Activated CD8-positive, alpha-beta T cell treated with anti-CD3 and anti-CD28 coated beads for 36 hours (primary cell): ENCODE data around the gene OR5I1. TPM values are rescaled to one million over a fixed set of nuclear protein-coding genes. Genes with fewer than 3 reads are reported as not detected.

Experiments
- ATAC-seq: fragments of 200-7000 bp; cut with Tn5 transposase; one replicate; pipeline ENCODE4 v1.10.0; 2021; ENCODE audit warnings: mild to moderate bottlenecking, moderate library complexity
- CTCF ChIA-PET: fragments of 350-600 bp; sonication (Branson Sonifier 250); formaldehyde crosslinking; loops from one replicate; lab custom pipeline; 2021; ENCODE audit warnings: antibody characterized with exemption; lab: Charles Lee
- POLR2A ChIA-PET: fragments of 350-600 bp; sonication (Branson Sonifier 250); formaldehyde crosslinking; loops from one replicate; lab custom pipeline; 2021; ENCODE audit warnings: antibody characterized with exemption; lab: Charles Lee
- DNase-seq: peaks from one replicate; pipeline ENCODE4 v3.0.0-alpha.2; 2020
- H3K27ac Mint-ChIP-seq: one replicate; pipeline ENCODE4 v1.8.0; 2021; ENCODE audit warnings: mild to moderate bottlenecking, mixed read lengths
- H3K27me3 Mint-ChIP-seq: one replicate; pipeline ENCODE4 v1.8.0; 2021; ENCODE audit warnings: mixed read lengths
- H3K36me3 Mint-ChIP-seq: one replicate; pipeline ENCODE4 v1.8.0; 2021; ENCODE audit warnings: low read depth, mixed read lengths
- H3K4me1 Mint-ChIP-seq: one replicate; pipeline ENCODE4 v1.8.0; 2021; ENCODE audit warnings: low read depth, mixed read lengths
- H3K4me3 Mint-ChIP-seq: one replicate; pipeline ENCODE4 v1.8.0; 2021; ENCODE audit warnings: mild to moderate bottlenecking, moderate library complexity, mixed read lengths
- H3K9me3 Mint-ChIP-seq: one replicate; pipeline ENCODE4 v1.8.0; 2021; ENCODE audit warnings: mixed read lengths
- intact Hi-C: fragments of 100-400 bp; cut with micrococcal nuclease; formaldehyde crosslinking; loops from one replicate; pipeline ENCODE4 v1.10.0; 2022
- total RNA-seq, 2 experiments: library from RNA; stranded (reverse); gene quantifications; one replicate each; pipeline ENCODE4 v1.2.3, GENCODE V29; 2021
- TF ChIP-seq, protein P1 (sequence below): fragments of 200-600 bp; IDR thresholded peaks from one replicate; pipeline ENCODE4 v1.8.0; 2022; ENCODE audit warnings: antibody characterized with exemption, mild to moderate bottlenecking

Gene OR5I1
- not detected for total RNA-seq

DNA sequence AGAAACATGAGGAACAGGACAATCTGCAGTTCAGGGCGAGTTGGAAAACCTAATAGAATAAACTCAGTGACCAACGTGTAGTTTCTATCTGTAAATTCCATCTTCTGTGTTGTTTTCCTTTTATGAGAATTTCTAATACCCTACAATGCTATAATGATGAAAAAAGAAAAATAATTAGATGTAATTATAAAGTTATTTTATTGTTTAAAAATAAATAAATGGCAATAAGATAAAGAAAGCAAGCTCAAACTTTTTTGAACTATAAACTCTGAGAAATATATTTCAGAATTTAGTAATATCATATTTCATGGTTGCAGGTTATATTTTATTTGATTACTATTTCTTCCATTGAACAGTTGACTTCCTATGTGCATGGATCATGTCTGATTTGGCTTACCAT, at the start of gene OR5I1:
Gene OR5I1 (minus strand): TSS at position 101 of the 400 bp plus-strand sequence. CDS start 0 bp downstream, at position 101.
- no peaks in the 10 kb centered on the region for H3K36me3 Mint-ChIP-seq
- no peak for ATAC-seq
- POLR2A ChIA-PET = no interaction called here
- H3K4me3 Mint-ChIP-seq = no peak within 1 kb of the TSS
- peaks cover 11% of the 10 kb centered on the region for H3K9me3 Mint-ChIP-seq
- TF ChIP-seq, protein P1, sequence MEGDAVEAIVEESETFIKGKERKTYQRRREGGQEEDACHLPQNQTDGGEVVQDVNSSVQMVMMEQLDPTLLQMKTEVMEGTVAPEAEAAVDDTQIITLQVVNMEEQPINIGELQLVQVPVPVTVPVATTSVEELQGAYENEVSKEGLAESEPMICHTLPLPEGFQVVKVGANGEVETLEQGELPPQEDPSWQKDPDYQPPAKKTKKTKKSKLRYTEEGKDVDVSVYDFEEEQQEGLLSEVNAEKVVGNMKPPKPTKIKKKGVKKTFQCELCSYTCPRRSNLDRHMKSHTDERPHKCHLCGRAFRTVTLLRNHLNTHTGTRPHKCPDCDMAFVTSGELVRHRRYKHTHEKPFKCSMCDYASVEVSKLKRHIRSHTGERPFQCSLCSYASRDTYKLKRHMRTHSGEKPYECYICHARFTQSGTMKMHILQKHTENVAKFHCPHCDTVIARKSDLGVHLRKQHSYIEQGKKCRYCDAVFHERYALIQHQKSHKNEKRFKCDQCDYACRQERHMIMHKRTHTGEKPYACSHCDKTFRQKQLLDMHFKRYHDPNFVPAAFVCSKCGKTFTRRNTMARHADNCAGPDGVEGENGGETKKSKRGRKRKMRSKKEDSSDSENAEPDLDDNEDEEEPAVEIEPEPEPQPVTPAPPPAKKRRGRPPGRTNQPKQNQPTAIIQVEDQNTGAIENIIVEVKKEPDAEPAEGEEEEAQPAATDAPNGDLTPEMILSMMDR = no peak
- H3K27me3 Mint-ChIP-seq = no peaks in the 10 kb centered on the region
- H3K4me1 Mint-ChIP-seq = no peaks in the 10 kb centered on the region
- CTCF ChIA-PET = no interaction called here
- no peak for DNase-seq
- H3K27ac Mint-ChIP-seq = no peak within 1 kb of the TSS
- intact Hi-C loops = no loop called here

DNA sequence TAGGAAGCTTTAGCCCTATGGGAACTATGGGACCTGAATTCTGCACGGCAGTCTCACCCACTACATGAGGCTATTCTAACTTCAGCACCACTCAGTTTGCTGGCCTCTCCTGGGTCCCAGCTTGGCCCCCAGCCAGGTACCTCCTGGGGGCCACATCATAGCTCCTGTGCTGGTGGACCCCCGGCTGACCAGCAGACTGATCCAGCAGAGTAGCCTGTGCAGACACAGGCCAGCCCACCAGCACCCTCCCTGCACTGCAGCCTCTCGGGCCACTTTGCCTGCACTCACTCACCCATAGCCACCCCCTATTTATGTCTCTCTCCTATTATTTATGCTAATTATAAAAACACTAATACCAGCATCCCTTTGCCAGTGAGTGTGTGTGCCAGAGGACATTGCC, 34.7 kb upstream of the OR5I1 start:
- ChIA-PET CTCF (no interaction called here), POLR2A (no interaction called here)
- TF ChIP-seq, protein P1 = no peak
- intact Hi-C loops = no loop called here
- H3K4me1 Mint-ChIP-seq = no peaks in the 10 kb centered on the region
- peaks cover 9% of the 10 kb centered on the region for H3K9me3 Mint-ChIP-seq
- no peaks in the 10 kb centered on the region for H3K27me3 Mint-ChIP-seq
- no peak for ATAC-seq
- H3K36me3 Mint-ChIP-seq = no peaks in the 10 kb centered on the region
- H3K4me3 Mint-ChIP-seq = no peak overlapping the region
- H3K27ac Mint-ChIP-seq = no peak overlapping the region
- DNase-seq = no peak

DNA sequence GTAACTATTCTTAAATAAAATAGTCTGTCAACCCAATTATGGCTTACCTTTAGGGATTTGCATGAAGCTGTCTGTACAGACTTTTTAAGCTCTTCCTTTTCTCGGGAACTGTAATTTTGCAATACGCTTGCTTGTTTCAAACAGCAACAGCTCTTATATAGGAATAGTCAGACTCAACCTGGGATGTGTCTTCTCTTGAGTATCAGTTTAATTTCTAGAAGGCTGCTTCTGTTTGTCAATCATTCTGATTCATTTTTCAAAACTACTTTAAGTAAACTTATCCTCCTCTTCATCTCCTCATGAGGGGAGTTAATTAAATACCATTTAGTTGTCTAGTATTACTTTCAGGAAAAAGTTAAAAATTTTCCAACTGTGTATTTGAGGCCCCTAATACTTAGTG, 33.6 kb upstream of the OR5I1 start, which contains the start of gene OR10AG1:
Gene OR10AG1 (minus strand): TSS at position 101 of the 400 bp plus-strand sequence. CDS start 38 bp downstream, at position 63.
- CTCF ChIA-PET = no interaction called here
- no peaks in the 10 kb centered on the region for H3K4me1 Mint-ChIP-seq
- DNase-seq (no peak), ATAC-seq (no peak)
- H3K9me3 Mint-ChIP-seq = peaks cover 10% of the 10 kb centered on the region
- TF ChIP-seq, protein P1 = no peak
- H3K4me3 Mint-ChIP-seq = no peak within 1 kb of the TSS
- H3K27me3 Mint-ChIP-seq = no peaks in the 10 kb centered on the region
- H3K36me3 Mint-ChIP-seq = no peaks in the 10 kb centered on the region
- POLR2A ChIA-PET = no interaction called here
- intact Hi-C loops = no loop called here
- no peak within 1 kb of the TSS for H3K27ac Mint-ChIP-seq

DNA sequence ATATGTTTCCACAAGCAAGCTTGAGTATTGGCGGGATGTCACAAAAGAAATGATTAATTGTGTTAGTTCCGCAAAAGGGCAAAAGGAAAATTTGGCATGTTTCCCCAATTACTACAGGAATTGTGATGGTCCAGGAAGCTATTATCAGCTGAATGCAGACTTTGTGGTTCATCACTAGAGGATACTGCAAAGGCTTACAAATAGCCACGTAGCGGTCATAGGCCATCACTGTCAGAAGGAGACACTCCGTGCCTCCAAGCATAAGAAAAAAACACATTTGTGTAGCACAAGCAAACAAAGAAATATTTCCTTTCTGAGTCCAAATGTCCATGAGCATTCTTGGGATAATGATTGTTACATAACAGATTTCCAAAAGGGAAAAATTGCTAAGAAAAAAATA, 31.7 kb upstream of the OR5I1 start:
- TF ChIP-seq, protein P1 = no peak
- intact Hi-C loops = no loop called here
- POLR2A ChIA-PET = no interaction called here
- Mint-ChIP-seq H3K4me1 (no peaks in the 10 kb centered on the region), H3K4me3 (no peak overlapping the region), H3K9me3 (peaks cover 10% of the 10 kb centered on the region), H3K27me3 (no peaks in the 10 kb centered on the region), H3K27ac (no peak overlapping the region), H3K36me3 (no peaks in the 10 kb centered on the region)
- ATAC-seq (no peak), DNase-seq (no peak)
- CTCF ChIA-PET = no interaction called here

DNA sequence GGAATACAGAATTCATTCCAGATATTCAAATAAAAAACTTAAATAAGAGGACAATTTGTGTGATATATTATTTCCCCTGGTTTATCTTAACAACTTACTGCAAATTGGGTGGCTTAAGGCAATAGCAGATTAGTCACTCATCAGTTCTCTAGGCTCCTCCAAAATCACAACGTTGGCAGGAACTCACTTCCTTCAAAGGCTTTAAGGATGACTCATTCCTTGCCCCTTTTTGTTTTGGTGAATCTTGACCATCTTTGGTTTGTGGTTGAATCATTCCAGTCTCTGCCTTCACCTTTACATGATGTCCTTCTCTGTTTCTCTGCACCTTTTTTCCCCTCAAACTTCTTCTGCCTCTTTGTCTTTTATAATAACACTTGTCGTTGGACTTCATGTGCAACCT, 30.2 kb upstream of the OR5I1 start:
- ATAC-seq (no peak), DNase-seq (no peak)
- intact Hi-C loops = no loop called here
- TF ChIP-seq, protein P1 = no peak
- Mint-ChIP-seq H3K27ac (no peak overlapping the region), H3K36me3 (no peaks in the 10 kb centered on the region), H3K4me1 (no peaks in the 10 kb centered on the region), H3K4me3 (no peak overlapping the region), H3K27me3 (no peaks in the 10 kb centered on the region), H3K9me3 (peaks cover 10% of the 10 kb centered on the region)
- ChIA-PET POLR2A (no interaction called here), CTCF (no interaction called here)
